ENCODE measurements around the gene NPTX1. TPM values are rescaled to one million over a fixed set of nuclear protein-coding genes. Genes with fewer than 3 reads are reported as not detected.

The NPTX1 gene
- polyA plus RNA-seq, 1 donor from 2014 or later = 0.56 TPM

- no peak overlapping the region for H2AFZ ChIP-seq (ENCODE audit: low read depth, low read length)
- H3K4me2 ChIP-seq (ENCODE audit: low read length) = no peak overlapping the region
- H4K20me1 ChIP-seq (ENCODE audit: insufficient read depth) = no peaks in the 10 kb centered on the region
- H3K36me3 ChIP-seq (ENCODE audit: insufficient read depth, low read length) = no peaks in the 10 kb centered on the region
- H3K27ac ChIP-seq (ENCODE audit: low read length) = no peak overlapping the region
- H3K9me2 ChIP-seq (ENCODE audit: insufficient read depth, low read length) = no peaks in the 10 kb centered on the region
- H3K79me2 ChIP-seq (replicated peaks; ENCODE audit: insufficient read depth, low read length) = no peaks in the 10 kb centered on the region
- H3F3A ChIP-seq (ENCODE audit: insufficient read depth, low read length, poor library complexity, severe bottlenecking) = no peaks in the 10 kb centered on the region
- peak overlapping the region; percentile 36 for H3K9ac ChIP-seq (ENCODE audit: low read length)
- H3K4me3 ChIP-seq (ENCODE audit: low read length) = peak overlapping the region; percentile 62
- TF ChIP-seq TAF1 (IDR thresholded peaks at IDR 0.05; ENCODE audit: low read depth) (no peak), POLR2AphosphoS5 (IDR thresholded peaks at IDR 0.05) (peak; percentile 23), REST (IDR thresholded peaks at IDR 0.05; ENCODE audit: borderline replicate concordance) (no peak), EZH2 (IDR thresholded peaks at IDR 0.05; ENCODE audit: borderline replicate concordance, insufficient read depth, low read length, poor library complexity, severe bottlenecking) (peak; percentile 56)
- no peaks in the 10 kb centered on the region for H3K9me3 ChIP-seq (ENCODE audit: low read length)
- H3K27me3 ChIP-seq (ENCODE audit: insufficient read depth, low read depth, low read length) = peaks cover 85% of the 10 kb centered on the region
These were observed 2.3 kb upstream of the NPTX1 start for GRCh38 chr17:80478487-80479245.

GRCh38 chr17:80477647-80478478, 1.5 kb upstream of the NPTX1 start:
- H3K27me3 ChIP-seq (ENCODE audit: insufficient read depth, low read depth, low read length) = peaks cover 85% of the 10 kb centered on the region
- H3K9me2 ChIP-seq (ENCODE audit: insufficient read depth, low read length) = no peaks in the 10 kb centered on the region
- no peak overlapping the region for H2AFZ ChIP-seq (ENCODE audit: low read depth, low read length)
- H3K27ac ChIP-seq (ENCODE audit: low read length) = no peak overlapping the region
- peak overlapping the region; percentile 62 for H3K4me3 ChIP-seq (ENCODE audit: low read length)
- H3K9ac ChIP-seq (ENCODE audit: low read length) = peak overlapping the region; percentile 36
- H3K79me2 ChIP-seq (replicated peaks; ENCODE audit: insufficient read depth, low read length) = no peaks in the 10 kb centered on the region
- no peaks in the 10 kb centered on the region for H3F3A ChIP-seq (ENCODE audit: insufficient read depth, low read length, poor library complexity, severe bottlenecking)
- no peak overlapping the region for H3K4me2 ChIP-seq (ENCODE audit: low read length)
- no peaks in the 10 kb centered on the region for H3K9me3 ChIP-seq (ENCODE audit: low read length)
- no peaks in the 10 kb centered on the region for H4K20me1 ChIP-seq (ENCODE audit: insufficient read depth)
- TF ChIP-seq TAF1 (IDR thresholded peaks at IDR 0.05; ENCODE audit: low read depth) (no peak), EZH2 (IDR thresholded peaks at IDR 0.05; ENCODE audit: borderline replicate concordance, insufficient read depth, low read length, poor library complexity, severe bottlenecking) (no peak), POLR2AphosphoS5 (IDR thresholded peaks at IDR 0.05) (no peak), RAD21 (conservative IDR thresholded peaks at IDR 0.05) (peak; percentile 87), SMC3 (conservative IDR thresholded peaks at IDR 0.05; ENCODE audit: poor library complexity) (peak; percentile 90), EP300 (conservative IDR thresholded peaks at IDR 0.05; ENCODE audit: poor library complexity, severe bottlenecking) (no peak), CTCF (IDR thresholded peaks at IDR 0.05; ENCODE audit: poor library complexity, severe bottlenecking) (peak; percentile 81), MXI1 (conservative IDR thresholded peaks at IDR 0.05; ENCODE audit: poor library complexity, severe bottlenecking) (peak; percentile 45), REST (IDR thresholded peaks at IDR 0.05; ENCODE audit: borderline replicate concordance) (no peak)
- no peaks in the 10 kb centered on the region for H3K36me3 ChIP-seq (ENCODE audit: insufficient read depth, low read length)

Measured in neural cell (in vitro differentiated cells).